ENCODE data around the gene CNTNAP2.

- TF ChIP-seq CTCF (IDR thresholded peaks at IDR 0.05) (no peak), POLR2A (IDR thresholded peaks at IDR 0.05) (no peak)
Observed at GRCh38 chr7:146514304-146514703, 397.7 kb downstream of the CNTNAP2 start.
